ENCODE results near the gene GPC5.
A peak's percentile ranks its signal among the peaks of the same experiment; 100 is the strongest.
"Not testable (repeated sequence)": the region's sequence is repeated elsewhere in the genome, so short reads cannot be mapped to it uniquely, and the experiment has no call there.

The GPC5 gene

GRCh38 chr13:92609376-92609775 lies 1211.0 kb downstream of the GPC5 start:
- DNase-seq = no peak

GRCh38 chr13:92612892-92613291 lies 1214.5 kb downstream of the GPC5 start:
- DNase-seq = no peak

- no peak for DNase-seq
Measured at GRCh38 chr13:92613921-92614320, 1215.5 kb downstream of the GPC5 start.

- DNase-seq = no peak
Measured at GRCh38 chr13:92621985-92622384, 1223.6 kb downstream of the GPC5 start.

GRCh38 chr13:92622905-92623304 lies 1224.5 kb downstream of the GPC5 start:
- no peak for DNase-seq

- no peak for DNase-seq
Measured at GRCh38 chr13:92626274-92626673, 1227.9 kb downstream of the GPC5 start.

- DNase-seq = no peak
Measured at GRCh38 chr13:92640936-92641335, 1242.5 kb downstream of the GPC5 start.

- DNase-seq = peak; percentile 71
Measured at GRCh38 chr13:92649140-92649813, 1250.9 kb downstream of the GPC5 start.

GRCh38 chr13:92656103-92656502 lies 1257.7 kb downstream of the GPC5 start:
- no peak for DNase-seq

GRCh38 chr13:92656648-92657047 lies 1258.2 kb downstream of the GPC5 start:
- no peak for DNase-seq

GRCh38 chr13:92657565-92657964 lies 1259.1 kb downstream of the GPC5 start:
- no peak for DNase-seq

- DNase-seq = no peak
Measured at GRCh38 chr13:92658293-92658692, 1259.9 kb downstream of the GPC5 start.

GRCh38 chr13:92661406-92661805 lies 1263.0 kb downstream of the GPC5 start:
- no peak for DNase-seq

GRCh38 chr13:92668157-92668556 lies 1269.7 kb downstream of the GPC5 start:
- DNase-seq = no peak

- DNase-seq = no peak
Measured at GRCh38 chr13:92670096-92670495, 1271.7 kb downstream of the GPC5 start.

GRCh38 chr13:92671821-92672220 lies 1273.4 kb downstream of the GPC5 start:
- no peak for DNase-seq

- DNase-seq = no peak
Measured at GRCh38 chr13:92676246-92676645, 1277.8 kb downstream of the GPC5 start.

GRCh38 chr13:92677571-92677970 lies 1279.2 kb downstream of the GPC5 start:
- DNase-seq = peak; percentile 39

GRCh38 chr13:92679602-92680001 lies 1281.2 kb downstream of the GPC5 start:
- no peak for DNase-seq

GRCh38 chr13:92681239-92681638 lies 1282.8 kb downstream of the GPC5 start:
- DNase-seq = no peak

GRCh38 chr13:92682832-92683517 lies 1284.6 kb downstream of the GPC5 start:
- DNase-seq = no peak

- DNase-seq = no peak
Measured at GRCh38 chr13:92694047-92694446, 1295.6 kb downstream of the GPC5 start.

GRCh38 chr13:92695827-92696226 lies 1297.4 kb downstream of the GPC5 start:
- DNase-seq = not testable (repeated sequence)

- DNase-seq = no peak
Measured at GRCh38 chr13:92716749-92717148, 1318.3 kb downstream of the GPC5 start.

- DNase-seq = no peak
Measured at GRCh38 chr13:92717857-92718256, 1319.4 kb downstream of the GPC5 start.
